Natural killer cell (primary cell): Measurements from ENCODE around the gene MYO16. TPM values are rescaled to one million over a fixed set of nuclear protein-coding genes. Genes with fewer than 3 reads are reported as not detected.

Experiments
- ATAC-seq, 3 donors: fragments of 150-1000 bp in 2 of 3; fragments of 200-7000 bp in 1 of 3; cut with Tn5 transposase; 1 replicate in 1 of 3; 2 replicates in 2 of 3; pipeline ENCODE4 v1.10.0; 2021; ENCODE audit warnings: mild to moderate bottlenecking in 2 of 3, moderate library complexity in 2 of 3
- DNase-seq, 2 donors: peaks; one replicate each; pipeline versions ENCODE4 v3.0.0 to v3.0.0-alpha.2; 2013 to 2021; ENCODE audit warnings: mixed read lengths in 1 of 2
- H3K27ac ChIP-seq: one replicate; pipeline ENCODE4 v1.5.1; 2013; ENCODE audit warnings: mild to moderate bottlenecking, low read length
- H3K27me3 ChIP-seq: one replicate; pipeline ENCODE4 v1.6.1; 2013; ENCODE audit warnings: low read length; ENCODE audit not compliant: control insufficient read depth, insufficient read depth
- H3K36me3 ChIP-seq: one replicate; pipeline ENCODE4 v1.6.1; 2013; ENCODE audit warnings: low read length; ENCODE audit not compliant: control insufficient read depth, insufficient read depth
- H3K4me1 ChIP-seq: one replicate; pipeline ENCODE4 v1.6.1; 2013; ENCODE audit warnings: low read length; ENCODE audit not compliant: control insufficient read depth, insufficient read depth
- H3K4me3 ChIP-seq: one replicate; pipeline ENCODE4 v1.5.1; 2013; ENCODE audit warnings: low read length
- H3K9me3 ChIP-seq: one replicate; pipeline ENCODE4 v1.6.1; 2013; ENCODE audit warnings: low read length; ENCODE audit not compliant: control insufficient read depth, insufficient read depth
- H3K27ac Mint-ChIP-seq, 2 donors: one replicate each; pipeline ENCODE4 v1.8.0; 2022; ENCODE audit warnings: mild to moderate bottlenecking in 2 of 2, mixed read lengths in 2 of 2, moderate library complexity in 1 of 2
- H3K27me3 Mint-ChIP-seq, 2 donors: one replicate each; pipeline ENCODE4 v1.8.0; 2022; ENCODE audit warnings: low read depth in 2 of 2, mixed read lengths in 2 of 2
- H3K36me3 Mint-ChIP-seq: one replicate; pipeline ENCODE4 v1.8.0; 2022; ENCODE audit warnings: mixed read lengths
- H3K4me1 Mint-ChIP-seq, 2 donors: one replicate each; pipeline ENCODE4 v1.8.0; 2022; ENCODE audit warnings: mixed read lengths in 2 of 2
- H3K4me3 Mint-ChIP-seq: one replicate; pipeline ENCODE4 v1.8.0; 2022; ENCODE audit warnings: mild to moderate bottlenecking, moderate library complexity, mixed read lengths
- H3K9me3 Mint-ChIP-seq, 2 donors: one replicate each; pipeline ENCODE4 v1.8.0; 2022; ENCODE audit warnings: mixed read lengths in 2 of 2
- CTCF ChIP-seq: fragments of 200-600 bp; IDR thresholded peaks from one replicate; pipeline ENCODE4 v1.8.0; 2022; ENCODE audit warnings: antibody characterized with exemption
- WGBS: methylation state at CpG from one replicate; pipeline ENCODE4 v1.1.7; 2013; ENCODE audit warnings: missing lambda C conversion rate; ENCODE audit not compliant: insufficient coverage; 5-methylcytosine and 5-hydroxymethylcytosine counted together
- intact Hi-C: fragments of 100-400 bp; cut with micrococcal nuclease; formaldehyde crosslinking; loops from one replicate; pipeline ENCODE4 v1.14.2; 2022
- total RNA-seq, 4 donors: library from RNA; stranded (reverse); fragments of 120-200 nt in 1 of 4; gene quantifications; one replicate each; pipeline versions ENCODE4 v1.2.3 to v1.2.4, GENCODE V29; 2013 to 2022

The MYO16 gene
- total RNA-seq, 3 donors from 2014 or later (not counting 1 experiment from before 2014, with no cell fraction given): 0.28 TPM; not detected in 2

DNA sequence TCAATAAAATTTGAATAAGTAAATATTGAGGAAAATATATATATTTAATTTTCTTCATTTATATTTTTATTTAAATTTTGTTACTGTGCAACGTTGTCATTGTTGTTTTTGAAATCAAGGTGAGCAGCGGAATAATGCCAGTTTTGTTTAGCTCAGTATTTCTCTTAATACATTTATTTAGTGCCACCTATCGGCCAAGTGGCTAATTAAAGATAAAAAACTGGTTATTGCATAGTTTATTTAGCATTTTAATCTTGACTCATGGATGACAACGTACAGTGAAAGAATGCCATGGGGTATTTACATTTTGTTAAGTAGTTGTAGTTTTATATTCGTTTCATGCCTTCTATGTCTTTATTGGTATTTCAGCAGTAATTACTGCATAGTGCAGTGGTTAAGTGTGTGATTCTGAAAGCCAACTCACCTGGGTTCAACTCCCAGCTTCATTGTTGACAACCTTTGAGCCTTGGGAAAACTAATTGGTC, 265.9 kb downstream of the MYO16 start:
- Mint-ChIP-seq H3K4me3 (no peak overlapping the region), H3K9me3 (no peaks in the 10 kb centered on the region), H3K27me3 (peaks cover 0 to 4% of the 10 kb centered on the region in 2 donors), H3K27ac (no peak overlapping the region), H3K4me1 (peaks cover 0 to 5% of the 10 kb centered on the region in 2 donors), H3K36me3 (no peaks in the 10 kb centered on the region)
- H3K4me1 ChIP-seq: no peaks in the 10 kb centered on the region
- H3K4me3 ChIP-seq: no peak overlapping the region
- intact Hi-C loops: no loop called here
- 19% methylated on average over 2 of the region's 5 CpGs for WGBS
- H3K36me3 ChIP-seq: no peaks in the 10 kb centered on the region
- H3K9me3 ChIP-seq: no peaks in the 10 kb centered on the region
- DNase-seq (peak in 1 of 2 donors; percentile 45), ATAC-seq (no peak)
- no peaks in the 10 kb centered on the region for H3K27me3 ChIP-seq
- no peak overlapping the region for H3K27ac ChIP-seq
- peak; percentile 59 for TF ChIP-seq CTCF

GRCh38 chr13:108897955-108898354, 268.5 kb downstream of the MYO16 start:
- peak in 1 of 2 donors; percentile 18 for DNase-seq
- Histone ChIP-seq H3K27ac (no peak overlapping the region), H3K27me3 (no peaks in the 10 kb centered on the region), H3K4me1 (no peaks in the 10 kb centered on the region), H3K4me3 (no peak overlapping the region), H3K36me3 (no peaks in the 10 kb centered on the region), H3K9me3 (no peaks in the 10 kb centered on the region)
- Mint-ChIP-seq H3K4me3 (no peak overlapping the region), H3K4me1 (peaks cover 0 to 5% of the 10 kb centered on the region in 2 donors), H3K9me3 (no peaks in the 10 kb centered on the region), H3K27ac (no peak overlapping the region), H3K36me3 (no peaks in the 10 kb centered on the region), H3K27me3 (peaks cover 0 to 4% of the 10 kb centered on the region in 2 donors)
- ATAC-seq: peak in 1 of 3 donors; percentile 52
- no peak for TF ChIP-seq CTCF
- intact Hi-C loops: loop anchor here (1.0 kb wide), 1 partner anchor 576 kb away; no protein-coding TSS in a partner anchor
- WGBS: 2% methylated on average over 8 of the region's 8 CpGs

DNA sequence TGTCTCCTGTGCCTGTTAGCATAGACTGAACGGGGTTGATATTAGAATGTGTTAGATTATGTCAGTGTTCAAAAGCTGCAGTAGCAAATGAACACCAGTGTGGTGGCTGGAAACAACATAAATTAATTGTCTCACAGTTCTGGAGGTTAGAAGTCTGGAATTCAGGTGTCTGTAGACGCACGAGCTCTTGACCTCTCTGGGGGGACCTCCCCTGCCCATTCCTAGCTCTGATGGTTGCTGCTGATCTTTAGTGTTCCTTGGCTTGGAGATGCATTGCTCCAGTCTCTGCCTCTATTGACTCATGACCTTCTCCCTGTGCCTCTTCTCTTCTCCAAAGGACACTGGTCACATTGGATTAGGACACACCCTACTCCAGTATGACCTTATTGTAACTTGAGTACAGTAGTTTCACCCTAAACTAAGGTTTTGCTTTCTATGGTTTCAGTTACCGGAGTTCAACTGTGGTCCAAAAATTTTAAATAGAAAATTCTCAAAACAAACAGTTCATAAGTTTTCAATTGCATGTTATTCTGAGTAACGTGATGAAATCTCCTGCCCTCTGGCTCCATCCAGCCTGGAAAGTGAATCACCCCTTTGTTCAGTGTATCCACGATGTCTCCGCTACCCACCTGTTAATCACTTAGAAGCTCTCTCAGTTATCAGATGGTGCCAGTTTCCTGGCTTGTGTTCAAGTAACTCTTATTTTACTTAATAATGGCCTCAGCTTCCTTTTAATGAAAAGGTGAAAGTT, 273.2 kb downstream of the MYO16 start:
- Mint-ChIP-seq H3K4me3 (no peak overlapping the region), H3K9me3 (no peaks in the 10 kb centered on the region), H3K27ac (no peak overlapping the region), H3K4me1 (no peaks in the 10 kb centered on the region), H3K36me3 (no peaks in the 10 kb centered on the region), H3K27me3 (no peaks in the 10 kb centered on the region)
- H3K27ac ChIP-seq: no peak overlapping the region
- ATAC-seq (no peak), DNase-seq (no peak)
- 82% methylated on average over 7 of the region's 7 CpGs for WGBS
- no peaks in the 10 kb centered on the region for H3K9me3 ChIP-seq
- H3K4me1 ChIP-seq: no peaks in the 10 kb centered on the region
- H3K36me3 ChIP-seq: no peaks in the 10 kb centered on the region
- TF ChIP-seq CTCF: no peak
- no peak overlapping the region for H3K4me3 ChIP-seq
- intact Hi-C loops: no loop called here
- H3K27me3 ChIP-seq: no peaks in the 10 kb centered on the region
